Endothelial cell of umbilical vein (primary cell): Measurements from ENCODE around the gene HYDIN. TPM values are rescaled to one million over a fixed set of nuclear protein-coding genes. Genes with fewer than 3 reads are reported as not detected.
A peak's percentile ranks its signal among the peaks of the same experiment; 100 is the strongest.

ENCODE experiments used
- BruUV-seq: library from RNA; stranded (reverse); fragments of 400-500 nt; replicated peaks from 2 replicates; lab custom pipeline; 2021; lab: Mats Ljungman, UMichigan
- CTCF ChIA-PET: fragments of 300-600, 350-600 bp; sonication (Branson Sonifier 250); formaldehyde crosslinking; loops from one replicate; lab custom pipeline; 2021; ENCODE audit warnings: antibody characterized with exemption, inconsistent platforms; lab: Charles Lee
- POLR2A ChIA-PET: fragments of 300-600, 350-600 bp; sonication (Branson Sonifier 250); formaldehyde crosslinking; loops from one replicate; lab custom pipeline; 2021; ENCODE audit warnings: antibody characterized with exemption, inconsistent platforms; lab: Charles Lee
- DNase-seq: peaks from one replicate; pipeline ENCODE4 v3.0.0-alpha.2; 2011; ENCODE audit warnings: low read depth, low spot score
- FAIRE-seq: peaks from 2 replicates; lab custom pipeline; 2011; peaks lifted over from hg19 to GRCh38; lab: Jason Lieb, UNC
- H2AFZ ChIP-seq: 2 replicates; pipeline ENCODE4 v1.6.0; 2012; ENCODE audit warnings: low read depth, low read length, control low read depth, inconsistent platforms
- H3K27ac ChIP-seq: 2 replicates; pipeline ENCODE4 v1.5.1; 2011; ENCODE audit warnings: low read depth, mild to moderate bottlenecking, control low read depth, low read length, moderate library complexity; ENCODE audit not compliant: insufficient read depth
- H3K27me3 ChIP-seq, 2 experiments: 2 replicates each; pipeline versions ENCODE4 v1.6.0 to v1.6.1; 2011; ENCODE audit warnings: low read length in 2 of 2, mixed read lengths in 1 of 2; ENCODE audit not compliant: control insufficient read depth in 2 of 2, insufficient read depth in 2 of 2
- H3K36me3 ChIP-seq, 2 experiments: 2 replicates in 1 of 2; 3 replicates in 1 of 2; pipeline ENCODE4 v1.5.1; 2011; ENCODE audit warnings: low read length in 2 of 2, mild to moderate bottlenecking in 1 of 2, moderate library complexity in 1 of 2; ENCODE audit not compliant: control insufficient read depth in 2 of 2, insufficient read depth in 2 of 2; ENCODE audit errors: extremely low read depth in 1 of 2
- H3K4me1 ChIP-seq: 3 replicates; pipeline ENCODE4 v1.5.1; 2011; ENCODE audit warnings: mild to moderate bottlenecking, low read length; ENCODE audit not compliant: control insufficient read depth, insufficient read depth; ENCODE audit errors: extremely low read depth
- H3K4me2 ChIP-seq: 2 replicates; pipeline ENCODE4 v1.6.1; 2011; ENCODE audit warnings: low read length, control low read depth, mixed read lengths; ENCODE audit not compliant: insufficient read depth
- H3K4me3 ChIP-seq, 3 experiments: fragments of 200-600 bp in 1 of 3; sonication (generic), shearing (Covaris generic) in 1 of 3; replicated peaks in 1 of 3; 2 replicates each; pipeline ENCODE4 v1.5.1; 2011 to 2016; ENCODE audit warnings: control low read depth in 3 of 3, low read length in 3 of 3, mild to moderate bottlenecking in 2 of 3, inconsistent platforms in 1 of 3, low read depth in 1 of 3, moderate library complexity in 1 of 3; ENCODE audit not compliant: insufficient read depth in 1 of 3
- H3K79me2 ChIP-seq: 2 replicates; pipeline ENCODE4 v1.6.0; 2012; ENCODE audit warnings: low read length, inconsistent platforms; ENCODE audit not compliant: control insufficient read depth, insufficient read depth
- H3K9ac ChIP-seq: replicated peaks from 2 replicates; pipeline ENCODE3; 2011; ENCODE audit warnings: low read length, control low read depth; ENCODE audit not compliant: insufficient read depth; ENCODE audit errors: extremely low read depth
- H3K9me1 ChIP-seq: replicated peaks from 3 replicates; pipeline ENCODE4 v1.6.0; 2011; ENCODE audit warnings: mild to moderate bottlenecking, low read length; ENCODE audit not compliant: control insufficient read depth, insufficient read depth; ENCODE audit errors: extremely low read depth
- H3K9me3 ChIP-seq: replicated peaks from 2 replicates; pipeline ENCODE4 v1.5.1; 2012; ENCODE audit warnings: low read length, inconsistent platforms; ENCODE audit not compliant: control insufficient read depth, insufficient read depth
- H4K20me1 ChIP-seq: replicated peaks from 2 replicates; pipeline ENCODE3; 2011; ENCODE audit warnings: mild to moderate bottlenecking, low read length; ENCODE audit not compliant: control insufficient read depth, insufficient read depth; ENCODE audit errors: extremely low read depth
- CTCF ChIP-seq, 2 donors: IDR thresholded peaks; 1 replicate in 1 of 2; 2 replicates in 1 of 2; pipeline ENCODE4 v1.5.1; 2011; ENCODE audit warnings: low read length in 2 of 2, mild to moderate bottlenecking in 2 of 2, moderate library complexity in 2 of 2, control low read depth in 1 of 2, inconsistent platforms in 1 of 2, low read depth in 1 of 2; ENCODE audit not compliant: insufficient read depth in 1 of 2; ENCODE audit errors: extremely low read depth in 1 of 2
- EZH2 ChIP-seq: IDR thresholded peaks from 2 replicates; pipeline ENCODE4 v1.6.1; 2012; ENCODE audit warnings: borderline replicate concordance, low read depth, mild to moderate bottlenecking, moderate library complexity, low read length, inconsistent platforms; ENCODE audit not compliant: severe bottlenecking
- FOS ChIP-seq: IDR thresholded peaks from 2 replicates; pipeline ENCODE4 v1.6.1; 2011; ENCODE audit warnings: mild to moderate bottlenecking, low read length, moderate library complexity, borderline replicate concordance; ENCODE audit not compliant: insufficient read depth
- GATA2 ChIP-seq: IDR thresholded peaks from 2 replicates; pipeline ENCODE4 v1.7.0; 2011; ENCODE audit warnings: low read depth, mild to moderate bottlenecking, moderate library complexity, mixed read lengths, low read length; ENCODE audit not compliant: insufficient read length, insufficient read depth
- JUN ChIP-seq: IDR thresholded peaks from 2 replicates; pipeline ENCODE4 v1.6.1; 2011; ENCODE audit warnings: borderline replicate concordance, low read depth; ENCODE audit not compliant: insufficient read length, insufficient read depth
- MAX ChIP-seq: IDR thresholded peaks from 2 replicates; pipeline ENCODE4 v1.6.1; 2011; ENCODE audit not compliant: insufficient read depth, insufficient read length
- MYC ChIP-seq: IDR thresholded peaks from one replicate; pipeline ENCODE4 v1.6.1; 2011; ENCODE audit warnings: mild to moderate bottlenecking, low read depth, low read length
- POLR2A ChIP-seq: IDR thresholded peaks from 2 replicates; pipeline ENCODE4 v1.6.1; 2012; ENCODE audit warnings: low read depth, mild to moderate bottlenecking, control low read depth, low read length
- POLR2AphosphoS5 ChIP-seq: IDR thresholded peaks from 2 replicates; pipeline ENCODE4 v1.6.1; 2012; ENCODE audit warnings: low read depth, mild to moderate bottlenecking, control low read depth, low read length, moderate library complexity; ENCODE audit not compliant: insufficient read depth
- dilution Hi-C: fragments of 300-500 bp; cut with MboI; formaldehyde crosslinking; loops from one replicate; pipeline ENCODE4 v1.15.0; 2019; ENCODE audit warnings: low sequenced_read_pairs; ENCODE audit not compliant: extremely low pct_ligation_motif_present
- intact Hi-C: fragments of 100-400 bp; cut with micrococcal nuclease; formaldehyde crosslinking; loops from one replicate; pipeline ENCODE4 v1.10.0; 2022
- polyA plus RNA-seq, 4 experiments: library from polyadenylated mRNA; depleted of rRNA in 3 of 4; stranded (reverse) in 3 of 4; unstranded in 1 of 4; fragments of >200 nt; gene quantifications; 2 replicates each; pipeline versions ENCODE4 v1.2.1 to v1.2.3, GENCODE V29; 2011 to 2012; ENCODE audit warnings: missing spikeins in 1 of 4
- total RNA-seq: library from RNA; stranded (reverse); gene quantifications from 2 replicates; pipeline ENCODE4 v1.2.3, GENCODE V29; 2021

HYDIN gene
- total and polyA plus RNA-seq, 2 donors (not counting 3 experiments of a cell fraction or from before 2014, with no cell fraction given): not detected

- Histone ChIP-seq H3K79me2 (no peaks in the 10 kb centered on the region), H3K27me3 (no peaks in the 10 kb centered on the region), H3K9ac (no peak overlapping the region), H2AFZ (no peak overlapping the region), H3K9me3 (no peaks in the 10 kb centered on the region), H3K4me1 (no peaks in the 10 kb centered on the region), H3K4me2 (no peak overlapping the region), H3K9me1 (no peaks in the 10 kb centered on the region), H4K20me1 (no peaks in the 10 kb centered on the region), H3K4me3 (no peak overlapping the region), H3K27ac (no peak overlapping the region), H3K36me3 (no peaks in the 10 kb centered on the region)
- TF ChIP-seq EZH2: no peak
- no peak for TF ChIP-seq MYC
- TF ChIP-seq POLR2AphosphoS5: no peak
- no peak for TF ChIP-seq POLR2A
- no peak for TF ChIP-seq JUN
- FAIRE-seq: no peak
- ChIA-PET POLR2A (no interaction called here), CTCF (interaction anchor here (1.0 to 2.4 kb wide), 2 partner anchors 96 to 396 kb away, joined by 3 to 86 read pairs; no protein-coding TSS in a partner anchor)
- intact Hi-C loops: loop anchor here (1.0 to 2.0 kb wide), 2 partner anchors 96 to 144 kb away; partner anchors contain the start of gene CALB2
- DNase-seq: peak; percentile 25
- no TSS peak for BruUV-seq
- dilution Hi-C loops: no loop called here
Observed at GRCh38 chr16:71214746-71215381, 15.7 kb downstream of the HYDIN start.

GRCh38 chr16:71205482-71206131 is 24.9 kb downstream of the HYDIN start:
- no peak for TF ChIP-seq MYC
- no peak for TF ChIP-seq JUN
- no peak for TF ChIP-seq EZH2
- no peak for TF ChIP-seq GATA2
- TF ChIP-seq FOS: no peak
- TF ChIP-seq POLR2AphosphoS5: no peak
- TF ChIP-seq POLR2A: no peak
- TF ChIP-seq CTCF (IDR thresholded peaks at IDR 0.05; ENCODE audit: extremely low read depth in 1 of 2, insufficient read depth in 1 of 2, low read depth in 1 of 2, low read length in 2 of 2): no peak
- no peak for TF ChIP-seq MAX
- H3K27ac ChIP-seq: no peak overlapping the region
- H4K20me1 ChIP-seq: no peaks in the 10 kb centered on the region
- no peak overlapping the region for H3K9ac ChIP-seq
- no TSS peak for BruUV-seq
- intact Hi-C loops: no loop called here
- H3K4me2 ChIP-seq: no peak overlapping the region
- H3K79me2 ChIP-seq: no peaks in the 10 kb centered on the region
- no peaks in the 10 kb centered on the region for H3K27me3 ChIP-seq
- dilution Hi-C loops: no loop called here
- ChIA-PET POLR2A (no interaction called here), CTCF (interaction anchor here (1.6 to 2.3 kb wide), 2 partner anchors 106 kb away, joined by 6 to 17 read pairs; no protein-coding TSS in a partner anchor)
- H3K4me1 ChIP-seq: no peaks in the 10 kb centered on the region
- no peaks in the 10 kb centered on the region for H3K9me1 ChIP-seq
- H2AFZ ChIP-seq: no peak overlapping the region
- no peak for DNase-seq
- no peaks in the 10 kb centered on the region for H3K9me3 ChIP-seq
- no peak overlapping the region for H3K4me3 ChIP-seq
- no peaks in the 10 kb centered on the region for H3K36me3 ChIP-seq
- no peak for FAIRE-seq
